Naive thymus-derived CD4-positive, alpha-beta T cell (primary cell): ENCODE measurements around the gene DIDO1. TPM values are rescaled to one million over a fixed set of nuclear protein-coding genes. Genes with fewer than 3 reads are reported as not detected.

Source experiments
- ATAC-seq: fragments of 150-1000 bp; cut with Tn5 transposase; 2 replicates; pipeline ENCODE4 v1.10.0; 2021; ENCODE audit warnings: mild to moderate bottlenecking, moderate library complexity
- CTCF ChIA-PET: fragments of 350-600 bp; sonication (Branson Sonifier 250); formaldehyde crosslinking; loops from one replicate; lab custom pipeline; 2021; ENCODE audit warnings: antibody characterized with exemption; lab: Charles Lee
- POLR2A ChIA-PET: fragments of 350-600 bp; sonication (Branson Sonifier 250); formaldehyde crosslinking; loops from one replicate; lab custom pipeline; 2021; ENCODE audit warnings: antibody characterized with exemption, inconsistent platforms; lab: Charles Lee
- DNase-seq, 9 donors: peaks; one replicate each; pipeline versions ENCODE4 v3.0.0 to v3.0.0-alpha.2; 2020 to 2022; ENCODE audit warnings: mixed read lengths in 1 of 9
- H3K27ac ChIP-seq: one replicate; pipeline ENCODE4 v1.7.0; 2013; ENCODE audit warnings: mild to moderate bottlenecking, low read depth, low read length, moderate library complexity
- H3K27me3 ChIP-seq, 2 donors: one replicate each; pipeline ENCODE4 v1.7.0; 2013; ENCODE audit warnings: low read length in 2 of 2, mild to moderate bottlenecking in 2 of 2, moderate library complexity in 2 of 2; ENCODE audit not compliant: control insufficient read depth in 2 of 2, insufficient read depth in 2 of 2
- H3K36me3 ChIP-seq, 3 experiments: 1 replicate in 2 of 3; 2 replicates in 1 of 3; pipeline ENCODE4 v1.7.0; 2013; ENCODE audit warnings: low read length in 3 of 3, mild to moderate bottlenecking in 3 of 3, moderate library complexity in 1 of 3; ENCODE audit not compliant: insufficient read depth in 3 of 3, control insufficient read depth in 2 of 3
- H3K4me1 ChIP-seq, 2 donors: one replicate each; pipeline ENCODE4 v1.7.0; 2013; ENCODE audit warnings: low read length in 2 of 2, mild to moderate bottlenecking in 2 of 2, moderate library complexity in 1 of 2; ENCODE audit not compliant: control insufficient read depth in 2 of 2, insufficient read depth in 2 of 2
- H3K4me3 ChIP-seq: 2 replicates; pipeline ENCODE4 v1.7.0; 2013; ENCODE audit warnings: mild to moderate bottlenecking, low read length
- H3K9me3 ChIP-seq, 3 experiments: 1 replicate in 2 of 3; 2 replicates in 1 of 3; pipeline ENCODE4 v1.7.0; 2013; ENCODE audit warnings: low read length in 3 of 3; ENCODE audit not compliant: control insufficient read depth in 2 of 3
- H3K27ac Mint-ChIP-seq, 9 donors: one replicate each; pipeline ENCODE4 v1.8.0; 2020 to 2022; ENCODE audit warnings: mixed read lengths in 9 of 9, mild to moderate bottlenecking in 8 of 9, moderate library complexity in 5 of 9, inconsistent platforms in 2 of 9
- H3K27me3 Mint-ChIP-seq, 5 donors: one replicate each; pipeline ENCODE4 v1.8.0; 2021 to 2022; ENCODE audit warnings: mixed read lengths in 5 of 5, mild to moderate bottlenecking in 1 of 5
- H3K36me3 Mint-ChIP-seq, 5 donors: one replicate each; pipeline ENCODE4 v1.8.0; 2020 to 2022; ENCODE audit warnings: mixed read lengths in 5 of 5, mild to moderate bottlenecking in 3 of 5, inconsistent platforms in 1 of 5
- H3K4me1 Mint-ChIP-seq, 7 donors: one replicate each; pipeline ENCODE4 v1.8.0; 2020 to 2022; ENCODE audit warnings: mixed read lengths in 7 of 7, mild to moderate bottlenecking in 3 of 7, inconsistent platforms in 1 of 7
- H3K4me3 Mint-ChIP-seq, 10 donors: one replicate each; pipeline ENCODE4 v1.8.0; 2020 to 2022; ENCODE audit warnings: mild to moderate bottlenecking in 10 of 10, mixed read lengths in 10 of 10, moderate library complexity in 6 of 10, inconsistent platforms in 2 of 10
- H3K9me3 Mint-ChIP-seq, 11 donors: one replicate each; pipeline ENCODE4 v1.8.0; 2020 to 2022; ENCODE audit warnings: mixed read lengths in 11 of 11, mild to moderate bottlenecking in 4 of 11, inconsistent platforms in 1 of 11, moderate library complexity in 1 of 11
- intact Hi-C, 2 donors: fragments of 100-400 bp; cut with micrococcal nuclease; formaldehyde crosslinking; loops; one replicate each; pipeline ENCODE4 v1.15.1; 2023
- polyA plus RNA-seq, 2 donors: library from polyadenylated mRNA; unstranded; fragments of 300-500 nt; fragmentation: Illumina TruSeq; gene quantifications; one replicate each; pipeline ENCODE4 v1.2.3, GENCODE V29; 2021
- total RNA-seq, 6 experiments: library from RNA in 5 of 6; stranded (reverse) in 5 of 6; gene quantifications; 1 replicate in 5 of 6; 2 replicates in 1 of 6; pipeline ENCODE4 v1.2.3 and lab custom pipeline; 2021 to 2026

DIDO1 gene
- total and polyA plus RNA-seq, 7 experiments from 2014 or later, result 36.6 to 139 (median 69.2) TPM

DNA sequence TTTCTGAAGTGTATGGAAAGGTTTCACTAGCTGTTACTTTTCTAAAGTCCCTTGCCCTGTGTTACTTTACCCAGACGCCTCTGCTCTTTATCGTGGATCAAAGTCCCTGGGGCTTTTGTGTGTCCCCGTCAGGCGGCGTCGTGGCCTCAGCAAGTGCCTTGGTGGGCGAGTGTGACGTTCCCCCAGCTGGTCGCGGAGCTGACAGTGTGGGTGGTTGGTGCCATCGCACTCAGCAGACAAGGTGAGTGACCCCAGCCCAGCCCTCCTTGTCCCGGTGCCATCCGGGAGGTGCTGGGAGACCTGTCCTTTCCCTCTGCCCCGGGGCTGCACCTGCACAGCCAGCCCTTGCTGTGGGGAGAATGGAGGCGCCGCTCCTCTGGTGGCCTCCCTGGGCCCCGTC is 37.4 kb downstream of the DIDO1 start:
- Mint-ChIP-seq H3K27ac (peak overlapping the region in 1 of 9 donors; percentile 72), H3K27me3 (no peaks in the 10 kb centered on the region), H3K36me3 (peaks cover 0 to 47% (median 22%) of the 10 kb centered on the region in 5 donors), H3K4me3 (no peak overlapping the region), H3K9me3 (no peaks in the 10 kb centered on the region), H3K4me1 (peaks cover 12 to 56% (median 48%) of the 10 kb centered on the region in 7 donors)
- H3K27ac ChIP-seq, result no peak overlapping the region
- H3K9me3 ChIP-seq, result no peaks in the 10 kb centered on the region
- DNase-seq (no peak), ATAC-seq (no peak)
- H3K27me3 ChIP-seq, result no peaks in the 10 kb centered on the region
- ChIA-PET POLR2A (interaction anchor here (0.7 to 1.7 kb wide), 3 partner anchors 11 to 27 kb away, joined by 3 to 5 read pairs (median 3); partner anchors contain the start of gene TCFL5), CTCF (no interaction called here)
- no peak overlapping the region for H3K4me3 ChIP-seq
- intact Hi-C loops, result no loop called here
- peaks cover 36 to 78% (median 46%) of the 10 kb centered on the region in 3 experiments for H3K36me3 ChIP-seq
- H3K4me1 ChIP-seq, result peaks cover 0 to 32% of the 10 kb centered on the region in 2 donors

DNA sequence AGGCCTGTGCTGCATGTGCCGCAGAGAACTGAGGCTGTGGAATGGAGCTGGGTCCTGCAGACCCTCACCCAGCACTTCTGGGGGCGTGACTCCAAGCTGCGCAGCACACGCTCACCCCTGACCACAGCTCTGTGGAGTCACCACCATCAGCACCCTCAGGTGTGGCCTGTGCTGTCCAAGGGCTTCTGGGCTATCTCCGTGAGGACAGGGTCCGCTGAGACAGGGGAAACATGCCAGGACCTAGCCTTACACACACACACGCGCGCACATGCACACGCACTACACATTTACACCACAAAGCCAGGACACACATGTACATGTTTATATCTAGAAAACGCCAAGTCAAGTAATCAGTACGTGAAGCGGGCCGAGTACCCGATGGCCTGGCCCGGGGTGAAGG is 37.9 kb downstream of the DIDO1 start:
- no peak overlapping the region for H3K4me3 Mint-ChIP-seq
- Histone ChIP-seq H3K9me3 (no peaks in the 10 kb centered on the region), H3K27me3 (no peaks in the 10 kb centered on the region), H3K4me3 (no peak overlapping the region), H3K36me3 (peaks cover 31 to 73% (median 41%) of the 10 kb centered on the region in 3 experiments), H3K4me1 (peaks cover 0 to 28% of the 10 kb centered on the region in 2 donors), H3K27ac (no peak overlapping the region)
- intact Hi-C loops, result no loop called here
- ATAC-seq (no peak), DNase-seq (no peak)
- H3K36me3 Mint-ChIP-seq, result peaks cover 0 to 42% (median 22%) of the 10 kb centered on the region in 5 donors
- H3K27me3 Mint-ChIP-seq, result no peaks in the 10 kb centered on the region
- POLR2A ChIA-PET, result no interaction called here
- peaks cover 12 to 53% (median 45%) of the 10 kb centered on the region in 7 donors for H3K4me1 Mint-ChIP-seq
- H3K9me3 Mint-ChIP-seq, result no peaks in the 10 kb centered on the region
- peak overlapping the region in 3 of 9 donors; percentile 6 to 72 (median 68) for H3K27ac Mint-ChIP-seq
- CTCF ChIA-PET, result interaction anchor here (0.6 to 1.3 kb wide), 2 partner anchors 16 to 99 kb away, joined by 3 to 4 read pairs; no protein-coding TSS in a partner anchor

DNA sequence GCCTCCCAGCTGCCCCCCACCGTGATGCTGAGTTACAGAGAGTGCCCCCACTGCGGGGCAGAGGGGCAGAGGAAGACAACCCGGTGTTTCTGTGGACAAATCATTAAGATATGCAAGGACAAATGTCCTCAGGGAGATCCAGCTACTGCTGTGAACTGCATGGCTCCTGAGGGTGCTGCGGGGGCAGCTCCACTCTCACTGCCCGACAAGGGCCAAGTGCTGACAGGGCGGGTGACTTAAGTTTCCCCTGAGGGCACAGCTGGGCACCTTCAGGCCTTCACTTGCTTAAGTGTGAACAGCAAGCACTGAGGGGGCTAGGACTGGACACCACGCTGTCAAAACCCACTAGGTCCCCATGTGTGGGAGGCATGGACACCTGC is 38.5 kb downstream of the DIDO1 start:
- CTCF ChIA-PET, result interaction anchor here (0.8 to 1.3 kb wide), 2 partner anchors 11 to 15 kb away, joined by 3 read pairs; no protein-coding TSS in a partner anchor
- POLR2A ChIA-PET, result interaction anchor here (0.9 to 1.1 kb wide), 3 partner anchors 12 to 26 kb away, joined by 4 read pairs; partner anchors contain the start of gene TCFL5
- Mint-ChIP-seq H3K9me3 (no peaks in the 10 kb centered on the region), H3K4me3 (peak overlapping the region in 3 of 10 donors; percentile 15 to 19 (median 18)), H3K27ac (peak overlapping the region in 7 of 9 donors; percentile 14 to 77 (median 60)), H3K36me3 (peaks cover 0 to 39% (median 21%) of the 10 kb centered on the region in 5 donors), H3K4me1 (peaks cover 12 to 47% (median 40%) of the 10 kb centered on the region in 7 donors), H3K27me3 (no peaks in the 10 kb centered on the region)
- Histone ChIP-seq H3K9me3 (no peaks in the 10 kb centered on the region), H3K4me3 (no peak overlapping the region), H3K27ac (no peak overlapping the region), H3K4me1 (peaks cover 0 to 27% of the 10 kb centered on the region in 2 donors), H3K27me3 (no peaks in the 10 kb centered on the region), H3K36me3 (peaks cover 30 to 72% (median 35%) of the 10 kb centered on the region in 3 experiments)
- DNase-seq (no peak), ATAC-seq (no peak)
- intact Hi-C loops, result no loop called here

DNA sequence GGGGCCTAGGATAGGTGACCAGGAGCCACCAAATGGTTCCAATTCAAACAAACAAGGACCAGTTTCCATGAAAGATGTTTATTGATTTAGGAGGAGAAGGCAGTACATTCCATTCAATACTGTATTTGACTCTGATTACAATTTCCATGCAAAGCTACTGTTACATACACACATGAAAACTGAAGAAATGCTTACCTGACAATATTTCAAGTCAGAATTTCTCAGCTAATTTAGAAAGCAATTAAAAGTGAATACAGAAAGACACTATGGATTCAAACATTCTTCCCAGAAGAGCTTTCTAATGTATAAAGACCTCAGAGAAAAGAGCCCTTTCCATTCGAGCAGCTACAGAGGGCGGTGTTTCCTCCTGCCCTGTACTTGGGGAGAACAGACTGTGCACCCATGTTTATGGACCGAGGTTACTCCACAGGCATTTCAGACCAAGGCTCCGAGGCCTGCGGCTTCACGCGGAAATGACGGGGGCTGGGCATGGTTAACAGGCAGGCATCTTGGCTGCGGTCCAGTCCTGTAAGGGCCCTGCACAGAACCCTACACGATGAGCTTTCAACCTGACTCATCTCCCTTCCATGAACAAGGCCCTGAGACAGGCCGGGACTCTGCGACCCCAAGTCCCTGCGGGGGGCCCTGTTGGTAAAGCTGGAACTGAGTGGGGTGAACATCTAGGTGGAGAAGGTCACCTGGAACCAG is 39.0 kb downstream of the DIDO1 start:
- ATAC-seq (peak; percentile 69), DNase-seq (peak in 4 of 9 donors; percentile 27 to 55 (median 48))
- H3K4me1 ChIP-seq, result peaks cover 0 to 22% of the 10 kb centered on the region in 2 donors
- Mint-ChIP-seq H3K36me3 (peaks cover 0 to 33% (median 15%) of the 10 kb centered on the region in 5 donors), H3K27me3 (no peaks in the 10 kb centered on the region), H3K4me3 (peak overlapping the region in 3 of 10 donors; percentile 15 to 19 (median 18)), H3K4me1 (peaks cover 12 to 42% (median 34%) of the 10 kb centered on the region in 7 donors), H3K27ac (peak overlapping the region; percentile 14 to 80 (median 61)), H3K9me3 (no peaks in the 10 kb centered on the region)
- CTCF ChIA-PET, result interaction anchor here (0.7 to 1.3 kb wide), 3 partner anchors 10 to 26 kb away, joined by 3 read pairs; partner anchors contain the start of gene TCFL5
- H3K36me3 ChIP-seq, result peaks cover 27 to 68% (median 30%) of the 10 kb centered on the region in 3 experiments
- no peak overlapping the region for H3K4me3 ChIP-seq
- no peaks in the 10 kb centered on the region for H3K27me3 ChIP-seq
- POLR2A ChIA-PET, result interaction anchor here (0.9 to 1.1 kb wide), 3 partner anchors 12 to 25 kb away, joined by 4 read pairs; partner anchors contain the start of gene TCFL5
- no peak overlapping the region for H3K27ac ChIP-seq
- H3K9me3 ChIP-seq, result no peaks in the 10 kb centered on the region
- intact Hi-C loops, result no loop called here

DNA sequence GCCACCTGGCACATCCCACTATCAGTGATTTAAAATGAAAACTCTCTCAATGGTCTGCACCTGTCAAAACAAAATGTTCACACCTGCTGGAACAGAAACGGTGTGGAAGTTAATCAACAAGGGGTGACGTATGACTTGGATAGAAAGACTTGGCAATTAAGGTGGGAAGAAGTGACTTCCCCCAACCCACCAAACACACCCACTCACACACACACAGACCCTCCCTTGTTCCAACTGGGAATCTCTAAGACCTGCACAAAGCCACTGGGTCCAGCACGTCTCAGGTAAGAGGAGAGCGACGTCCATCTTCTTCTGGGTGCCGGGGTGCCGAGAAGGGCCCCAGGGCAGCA is 39.6 kb downstream of the DIDO1 start:
- Histone ChIP-seq H3K9me3 (no peaks in the 10 kb centered on the region), H3K36me3 (peaks cover 22 to 68% (median 24%) of the 10 kb centered on the region in 3 experiments), H3K4me1 (peaks cover 0 to 16% of the 10 kb centered on the region in 2 donors), H3K27ac (no peak overlapping the region), H3K27me3 (no peaks in the 10 kb centered on the region), H3K4me3 (no peak overlapping the region)
- H3K36me3 Mint-ChIP-seq, result peaks cover under 1 to 33% (median 13%) of the 10 kb centered on the region in 5 donors
- ATAC-seq, result no peak
- CTCF ChIA-PET, result interaction anchor here (0.7 kb wide), 1 partner anchor 25 kb away, joined by 3 read pairs; the partner anchor contains the start of gene TCFL5
- peaks cover 12 to 35% (median 28%) of the 10 kb centered on the region in 7 donors for H3K4me1 Mint-ChIP-seq
- H3K27me3 Mint-ChIP-seq, result no peaks in the 10 kb centered on the region
- intact Hi-C loops, result no loop called here
- H3K4me3 Mint-ChIP-seq, result peak overlapping the region in 3 of 10 donors; percentile 4 to 38 (median 36)
- no peak for DNase-seq
- POLR2A ChIA-PET, result interaction anchor here (0.8 to 1.1 kb wide), 3 partner anchors 13 to 25 kb away, joined by 4 read pairs; partner anchors contain the start of gene TCFL5
- peak overlapping the region in 8 of 9 donors; percentile 20 to 90 (median 77) for H3K27ac Mint-ChIP-seq
- H3K9me3 Mint-ChIP-seq, result no peaks in the 10 kb centered on the region

DNA sequence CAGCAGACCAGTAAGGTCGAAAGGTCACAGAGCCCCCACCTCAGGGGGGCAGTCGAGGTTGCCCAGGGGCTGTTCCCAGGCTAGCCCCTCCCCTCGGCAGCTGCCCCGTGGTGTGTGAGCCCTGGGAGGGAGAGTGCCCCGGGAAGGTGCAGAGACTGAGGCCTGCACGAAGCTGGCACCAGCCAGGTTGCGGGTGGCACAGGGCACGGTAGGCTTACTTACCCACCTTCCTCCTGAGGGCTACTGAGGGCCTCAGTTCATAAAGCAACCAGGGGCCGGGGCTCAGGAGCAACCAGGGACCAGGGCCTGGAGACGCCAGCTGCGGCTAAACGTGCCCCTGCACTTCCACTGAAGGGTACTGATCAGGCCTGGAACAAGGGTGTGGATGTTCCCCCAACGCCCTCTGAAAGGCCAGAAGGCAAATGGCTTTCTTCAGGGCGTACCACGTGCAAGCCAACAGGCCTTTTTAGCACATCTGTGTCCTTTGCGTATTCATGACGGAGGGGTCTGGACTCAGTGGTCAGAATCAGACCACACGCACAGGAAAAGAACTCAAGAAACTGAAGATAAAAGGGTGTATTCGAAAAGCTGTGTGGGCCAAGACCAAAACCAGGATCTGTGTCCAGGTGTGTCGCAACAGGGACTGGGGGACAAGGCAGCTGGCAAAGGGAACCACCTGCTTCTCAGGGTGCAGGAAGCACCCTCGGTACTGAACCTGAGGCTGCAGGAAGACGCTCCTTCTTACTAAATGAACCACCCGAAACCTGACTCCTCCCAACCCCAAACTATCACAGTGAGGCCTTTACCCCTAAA is 40.2 kb downstream of the DIDO1 start:
- ChIA-PET CTCF (no interaction called here), POLR2A (interaction anchor here (0.6 to 1.4 kb wide), 3 partner anchors 11 to 123 kb away, joined by 3 to 4 read pairs (median 3); no protein-coding TSS in a partner anchor)
- H3K4me3 Mint-ChIP-seq, result peak overlapping the region in 3 of 10 donors; percentile 4 to 38 (median 36)
- no peaks in the 10 kb centered on the region for H3K27me3 ChIP-seq
- peak overlapping the region in 8 of 9 donors; percentile 20 to 90 (median 77) for H3K27ac Mint-ChIP-seq
- H3K9me3 ChIP-seq, result no peaks in the 10 kb centered on the region
- H3K4me3 ChIP-seq, result no peak overlapping the region
- peaks cover 19 to 70% (median 22%) of the 10 kb centered on the region in 3 experiments for H3K36me3 ChIP-seq
- H3K4me1 Mint-ChIP-seq, result peaks cover 7 to 30% (median 22%) of the 10 kb centered on the region in 7 donors
- no peaks in the 10 kb centered on the region for H3K27me3 Mint-ChIP-seq
- ATAC-seq (no peak), DNase-seq (no peak)
- H3K27ac ChIP-seq, result no peak overlapping the region
- no peaks in the 10 kb centered on the region for H3K9me3 Mint-ChIP-seq
- intact Hi-C loops, result no loop called here
- H3K4me1 ChIP-seq, result peaks cover 0 to 10% of the 10 kb centered on the region in 2 donors
- H3K36me3 Mint-ChIP-seq, result peaks cover 4 to 33% (median 12%) of the 10 kb centered on the region in 5 donors
